ENCODE results near the gene OR10A3. TPM values are rescaled to one million over a fixed set of nuclear protein-coding genes. Genes with fewer than 3 reads are reported as not detected.

The OR10A3 gene
- polyA plus RNA-seq, 3 donors = not detected

DNA sequence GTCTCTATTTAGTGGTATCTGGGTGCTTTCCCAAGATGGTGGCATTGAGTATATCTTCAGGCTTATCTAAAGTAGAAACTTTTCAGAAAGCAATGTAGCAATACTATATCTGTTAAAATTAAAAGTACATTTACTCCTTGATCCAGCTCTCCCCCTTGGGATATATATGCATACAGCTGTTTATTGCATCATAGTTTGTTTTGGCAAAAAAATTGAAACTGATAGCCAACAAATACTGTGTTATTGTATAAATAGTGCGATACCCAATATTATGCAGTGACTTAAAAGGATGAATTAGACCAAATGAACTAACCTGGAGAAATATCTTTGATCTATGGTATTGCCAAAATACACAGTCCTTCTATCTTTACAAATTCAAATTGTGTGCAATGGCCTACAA lies 8.4 kb upstream of the OR10A3 start:
- no peaks in the 10 kb centered on the region for H4K20me1 ChIP-seq (ENCODE audit: insufficient read depth, low read length)
- H2AFZ ChIP-seq (ENCODE audit: insufficient read depth, low read depth, low read length, poor library complexity, severe bottlenecking) = no peak overlapping the region
- peaks cover 2 to 12% of the 10 kb centered on the region in 2 donors for H3K9me3 ChIP-seq (replicated peaks in 1 of 2; ENCODE audit: control insufficient read depth in 1 of 2, insufficient read depth in 1 of 2, low read length in 2 of 2)
- no peaks in the 10 kb centered on the region for H3K27me3 ChIP-seq (ENCODE audit: control insufficient read depth in 2 of 2, insufficient read depth in 2 of 2, low read length in 2 of 2)
- intact Hi-C loops (cut with micrococcal nuclease) = no loop called here
- WGBS (ENCODE audit: insufficient coverage) = no CpG with 5 or more reads among the region's 1 CpG
- peaks cover 0 to 6% (median 3%) of the 10 kb centered on the region in 7 donors for H3K9me3 Mint-ChIP-seq
- no peak overlapping the region for H3K4me3 ChIP-seq (replicated peaks in 1 of 3; ENCODE audit: low read depth in 2 of 3, low read length in 3 of 3)
- TF ChIP-seq CTCF (IDR thresholded peaks at IDR 0.05) = no peak
- peaks cover 0 to 2% (median 1%) of the 10 kb centered on the region in 3 donors for H3K27me3 Mint-ChIP-seq (ENCODE audit: low read depth in 3 of 3)
- no peak overlapping the region for H3K27ac Mint-ChIP-seq
- H3K27ac ChIP-seq (ENCODE audit: low read depth in 1 of 2, low read length in 2 of 2) = no peak overlapping the region
- H3K4me1 ChIP-seq (ENCODE audit: control insufficient read depth in 1 of 2, insufficient read depth in 2 of 2, low read length in 2 of 2) = no peaks in the 10 kb centered on the region
- no peaks in the 10 kb centered on the region for H3K36me3 ChIP-seq (replicated peaks in 1 of 2; ENCODE audit: control insufficient read depth in 1 of 2, insufficient read depth in 2 of 2, low read length in 2 of 2)
- no peaks in the 10 kb centered on the region for H3K36me3 Mint-ChIP-seq
- no peak overlapping the region for H3K4me2 ChIP-seq (replicated peaks; ENCODE audit: extremely low read depth, low read length, poor library complexity, severe bottlenecking)
- no peaks in the 10 kb centered on the region for H3K79me2 ChIP-seq (ENCODE audit: insufficient read depth, low read length)
- H3K9ac ChIP-seq (ENCODE audit: insufficient read depth, low read length, poor library complexity, severe bottlenecking) = no peak overlapping the region
- no peaks in the 10 kb centered on the region for H3K4me1 Mint-ChIP-seq
- no peak overlapping the region for H3K4me3 Mint-ChIP-seq
- DNase-seq = no peak

DNA sequence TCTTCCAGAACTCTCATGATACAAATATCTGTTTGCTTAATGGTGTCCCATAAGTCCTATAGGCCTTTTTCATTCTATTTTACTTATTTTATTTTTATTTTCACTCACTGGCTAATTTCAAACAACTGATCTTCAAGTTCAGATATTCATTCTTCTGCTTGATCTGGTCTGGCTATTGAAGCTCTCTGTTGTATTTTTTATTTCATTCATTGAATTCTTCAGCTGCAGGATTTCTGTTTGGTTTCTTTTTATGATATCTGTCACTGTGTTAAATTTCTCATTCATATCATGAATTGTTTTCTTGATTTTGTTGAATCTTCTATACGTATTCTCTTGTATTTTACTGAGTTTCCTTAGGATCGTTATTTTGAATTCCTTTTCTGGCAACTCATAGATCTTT lies 2.6 kb upstream of the OR10A3 start:
- Mint-ChIP-seq H3K27me3 (ENCODE audit: low read depth in 3 of 3) (peaks cover 1 to 5% (median 1%) of the 10 kb centered on the region in 3 donors), H3K4me3 (no peak overlapping the region), H3K27ac (no peak overlapping the region), H3K4me1 (no peaks in the 10 kb centered on the region), H3K36me3 (no peaks in the 10 kb centered on the region), H3K9me3 (peaks cover 3 to 20% (median 16%) of the 10 kb centered on the region in 7 donors)
- intact Hi-C loops (cut with micrococcal nuclease) = no loop called here
- no peak for DNase-seq
- no peak overlapping the region for H3K27ac ChIP-seq (ENCODE audit: low read depth in 1 of 2, low read length in 2 of 2)
- WGBS (ENCODE audit: insufficient coverage) = no CpG with 5 or more reads among the region's 2 CpGs
- H3K9me3 ChIP-seq (replicated peaks in 1 of 2; ENCODE audit: control insufficient read depth in 1 of 2, insufficient read depth in 1 of 2, low read length in 2 of 2) = peaks cover 17 to 18% of the 10 kb centered on the region in 2 donors
- no peak overlapping the region for H3K4me2 ChIP-seq (replicated peaks; ENCODE audit: extremely low read depth, low read length, poor library complexity, severe bottlenecking)
- no peak overlapping the region for H2AFZ ChIP-seq (ENCODE audit: insufficient read depth, low read depth, low read length, poor library complexity, severe bottlenecking)
- no peaks in the 10 kb centered on the region for H4K20me1 ChIP-seq (ENCODE audit: insufficient read depth, low read length)
- no peaks in the 10 kb centered on the region for H3K27me3 ChIP-seq (ENCODE audit: control insufficient read depth in 2 of 2, insufficient read depth in 2 of 2, low read length in 2 of 2)
- no peaks in the 10 kb centered on the region for H3K79me2 ChIP-seq (ENCODE audit: insufficient read depth, low read length)
- no peaks in the 10 kb centered on the region for H3K36me3 ChIP-seq (replicated peaks in 1 of 2; ENCODE audit: control insufficient read depth in 1 of 2, insufficient read depth in 2 of 2, low read length in 2 of 2)
- H3K4me3 ChIP-seq (replicated peaks in 1 of 3; ENCODE audit: low read depth in 2 of 3, low read length in 3 of 3) = no peak overlapping the region
- H3K9ac ChIP-seq (ENCODE audit: insufficient read depth, low read length, poor library complexity, severe bottlenecking) = no peak overlapping the region
- TF ChIP-seq CTCF (IDR thresholded peaks at IDR 0.05) = no peak
- H3K4me1 ChIP-seq (ENCODE audit: control insufficient read depth in 1 of 2, insufficient read depth in 2 of 2, low read length in 2 of 2) = no peaks in the 10 kb centered on the region

Measured in CD14-positive monocyte (primary cell).